Stimulated activated CD8-positive, alpha-beta memory T cell treated with anti-CD3 and anti-CD28 coated beads, Interleukin-12 subunit alpha, Interleukin-12 subunit beta, amount 100 ng/mL, for 24 hours (primary cell): ENCODE results near the gene ADH6.
"Not testable (repeated sequence)": the region's sequence is repeated elsewhere in the genome, so short reads cannot be mapped to it uniquely, and the experiment has no call there.

Source experiments
- DNase-seq: peaks from one replicate; pipeline ENCODE4 v3.0.0-alpha.2; 2020; ENCODE audit errors: extremely low read depth

The ADH6 gene

GRCh38 chr4:99219072-99219471 is at the start of gene ADH6:
Gene ADH6, minus strand, starts transcription at chr4:99219246. Its CDS starts 94 bp downstream, at chr4:99219152.
- DNase-seq: no peak

GRCh38 chr4:99264927-99265326 is 45.9 kb upstream of the ADH6 start:
- DNase-seq: no peak

- no peak for DNase-seq
Measured at GRCh38 chr4:99252746-99253145, 33.7 kb upstream of the ADH6 start.

GRCh38 chr4:99248714-99249113 is 29.7 kb upstream of the ADH6 start:
- DNase-seq: no peak

GRCh38 chr4:99235955-99236354 is 16.9 kb upstream of the ADH6 start:
- no peak for DNase-seq

- DNase-seq: no peak
Measured at GRCh38 chr4:99234331-99235010, 15.4 kb upstream of the ADH6 start.

GRCh38 chr4:99233397-99233796 is 14.4 kb upstream of the ADH6 start:
- not testable (repeated sequence) for DNase-seq

GRCh38 chr4:99228706-99229105 is 9.7 kb upstream of the ADH6 start:
- not testable (repeated sequence) for DNase-seq

- not testable (repeated sequence) for DNase-seq
Measured at GRCh38 chr4:99227646-99228045, 8.6 kb upstream of the ADH6 start.

GRCh38 chr4:99221980-99222379 is 2.9 kb upstream of the ADH6 start:
- DNase-seq: no peak

- DNase-seq: no peak
Measured at GRCh38 chr4:99219479-99219878, 433 bp upstream of the ADH6 start.

- DNase-seq: no peak
Measured at GRCh38 chr4:99215521-99215920, 3.5 kb downstream of the ADH6 start.

- no peak for DNase-seq
Measured at GRCh38 chr4:99210789-99211188, 8.3 kb downstream of the ADH6 start.

GRCh38 chr4:99209671-99210070 is 9.4 kb downstream of the ADH6 start:
- no peak for DNase-seq

- DNase-seq: no peak
Measured at GRCh38 chr4:99208719-99209075, 10.3 kb downstream of the ADH6 start.

- no peak for DNase-seq
Measured at GRCh38 chr4:99207911-99208718, 10.9 kb downstream of the ADH6 start.

- no peak for DNase-seq
Measured at GRCh38 chr4:99207069-99207743, 11.8 kb downstream of the ADH6 start.

- DNase-seq: no peak
Measured at GRCh38 chr4:99205153-99205979, 13.7 kb downstream of the ADH6 start.

GRCh38 chr4:99202536-99202935 is 16.5 kb downstream of the ADH6 start:
- no peak for DNase-seq

GRCh38 chr4:99202094-99202493 is 17.0 kb downstream of the ADH6 start:
- no peak for DNase-seq

GRCh38 chr4:99201690-99202089 is 17.4 kb downstream of the ADH6 start:
- no peak for DNase-seq

GRCh38 chr4:99200138-99200537 is 18.9 kb downstream of the ADH6 start:
- no peak for DNase-seq
